ENCODE data around the gene ELK3.

ELK3 gene

DNA sequence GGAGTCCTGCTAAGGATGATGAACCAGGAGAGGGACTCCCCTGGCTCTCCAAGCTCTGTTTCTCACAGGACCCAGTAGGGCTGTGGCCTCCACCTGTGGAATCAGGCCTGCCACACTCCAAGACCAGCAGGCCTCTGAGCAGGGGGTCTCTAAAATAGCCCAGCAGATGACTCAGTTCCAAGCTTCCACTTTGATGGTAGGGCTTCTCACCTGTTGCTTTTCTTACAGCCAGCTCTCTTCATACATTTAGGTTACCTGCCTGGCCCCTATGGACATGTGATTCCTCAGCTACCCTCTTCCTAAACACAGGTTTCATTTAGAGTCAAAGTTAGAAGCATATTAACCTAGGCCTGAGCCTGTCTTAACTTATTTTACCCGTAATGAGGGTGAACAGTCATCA, 26.7 kb upstream of the ELK3 start:
- H3K27ac ChIP-seq = no peak overlapping the region
- no peaks in the 10 kb centered on the region for H3K9me3 ChIP-seq (ENCODE audit: severe bottlenecking)
- no peaks in the 10 kb centered on the region for H3K36me3 ChIP-seq
- TF ChIP-seq, protein P1, sequence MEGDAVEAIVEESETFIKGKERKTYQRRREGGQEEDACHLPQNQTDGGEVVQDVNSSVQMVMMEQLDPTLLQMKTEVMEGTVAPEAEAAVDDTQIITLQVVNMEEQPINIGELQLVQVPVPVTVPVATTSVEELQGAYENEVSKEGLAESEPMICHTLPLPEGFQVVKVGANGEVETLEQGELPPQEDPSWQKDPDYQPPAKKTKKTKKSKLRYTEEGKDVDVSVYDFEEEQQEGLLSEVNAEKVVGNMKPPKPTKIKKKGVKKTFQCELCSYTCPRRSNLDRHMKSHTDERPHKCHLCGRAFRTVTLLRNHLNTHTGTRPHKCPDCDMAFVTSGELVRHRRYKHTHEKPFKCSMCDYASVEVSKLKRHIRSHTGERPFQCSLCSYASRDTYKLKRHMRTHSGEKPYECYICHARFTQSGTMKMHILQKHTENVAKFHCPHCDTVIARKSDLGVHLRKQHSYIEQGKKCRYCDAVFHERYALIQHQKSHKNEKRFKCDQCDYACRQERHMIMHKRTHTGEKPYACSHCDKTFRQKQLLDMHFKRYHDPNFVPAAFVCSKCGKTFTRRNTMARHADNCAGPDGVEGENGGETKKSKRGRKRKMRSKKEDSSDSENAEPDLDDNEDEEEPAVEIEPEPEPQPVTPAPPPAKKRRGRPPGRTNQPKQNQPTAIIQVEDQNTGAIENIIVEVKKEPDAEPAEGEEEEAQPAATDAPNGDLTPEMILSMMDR (IDR thresholded peaks at IDR 0.05; ENCODE audit: low read depth, low read length) = no peak
- no peak overlapping the region for H3K4me3 ChIP-seq (ENCODE audit: low read depth, low read length)
- no peak for DNase-seq
- H3K27me3 ChIP-seq (ENCODE audit: insufficient read depth, low read depth, severe bottlenecking) = no peaks in the 10 kb centered on the region

DNA sequence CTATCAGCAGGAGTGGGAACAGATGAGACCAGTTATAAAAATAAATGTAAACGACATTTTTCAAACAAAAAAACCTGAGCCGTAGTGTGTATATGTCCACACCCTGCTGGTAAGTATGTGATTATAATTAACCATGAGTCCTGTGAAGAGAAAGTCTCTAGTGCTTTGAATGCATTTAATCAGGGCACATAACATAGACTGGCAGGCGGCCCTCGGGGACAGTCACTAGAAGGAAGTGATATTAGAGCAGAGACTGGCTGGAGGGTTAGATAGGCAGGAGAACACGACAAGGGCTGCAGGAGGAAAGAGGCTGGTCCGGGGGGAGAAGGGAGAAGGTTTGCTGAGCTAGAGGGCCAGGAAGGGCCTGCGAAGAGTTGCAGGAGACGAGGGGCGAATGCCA, 23.8 kb upstream of the ELK3 start:
- H3K36me3 ChIP-seq = no peaks in the 10 kb centered on the region
- no peaks in the 10 kb centered on the region for H3K9me3 ChIP-seq (ENCODE audit: severe bottlenecking)
- TF ChIP-seq, protein P1 (IDR thresholded peaks at IDR 0.05; ENCODE audit: low read depth, low read length) = no peak
- no peak overlapping the region for H3K4me3 ChIP-seq (ENCODE audit: low read depth, low read length)
- no peaks in the 10 kb centered on the region for H3K27me3 ChIP-seq (ENCODE audit: insufficient read depth, low read depth, severe bottlenecking)
- no peak for DNase-seq
- H3K27ac ChIP-seq = no peak overlapping the region

GRCh38 chr12:96170762-96171161, 23.4 kb upstream of the ELK3 start:
- Histone ChIP-seq H3K27me3 (ENCODE audit: insufficient read depth, low read depth, severe bottlenecking) (no peaks in the 10 kb centered on the region), H3K9me3 (ENCODE audit: severe bottlenecking) (no peaks in the 10 kb centered on the region), H3K4me3 (ENCODE audit: low read depth, low read length) (no peak overlapping the region), H3K27ac (no peak overlapping the region), H3K36me3 (no peaks in the 10 kb centered on the region)
- no peak for DNase-seq
- TF ChIP-seq, protein P1 (IDR thresholded peaks at IDR 0.05; ENCODE audit: low read depth, low read length) = no peak

- peaks cover 4% of the 10 kb centered on the region for H3K9me3 ChIP-seq (ENCODE audit: severe bottlenecking)
These were observed 22.3 kb upstream of the ELK3 start for GRCh38 chr12:96171905-96172304.

GRCh38 chr12:96172981-96173380, 21.2 kb upstream of the ELK3 start:
- H3K36me3 ChIP-seq = no peaks in the 10 kb centered on the region
- no peak for DNase-seq
- H3K9me3 ChIP-seq (ENCODE audit: severe bottlenecking) = peaks cover 4% of the 10 kb centered on the region
- H3K27me3 ChIP-seq (ENCODE audit: insufficient read depth, low read depth, severe bottlenecking) = no peaks in the 10 kb centered on the region
- H3K4me3 ChIP-seq (ENCODE audit: low read depth, low read length) = no peak overlapping the region
- TF ChIP-seq, protein P1 (IDR thresholded peaks at IDR 0.05; ENCODE audit: low read depth, low read length) = no peak
- no peak overlapping the region for H3K27ac ChIP-seq

More at GRCh38 chr12:96171905-96172304, 22.3 kb upstream of the ELK3 start:
- TF ChIP-seq, protein P1 (IDR thresholded peaks at IDR 0.05; ENCODE audit: low read depth, low read length) = no peak
- DNase-seq = no peak
- H3K27ac ChIP-seq = no peak overlapping the region
- H3K4me3 ChIP-seq (ENCODE audit: low read depth, low read length) = no peak overlapping the region
- no peaks in the 10 kb centered on the region for H3K27me3 ChIP-seq (ENCODE audit: insufficient read depth, low read depth, severe bottlenecking)
- no peaks in the 10 kb centered on the region for H3K36me3 ChIP-seq

DNA sequence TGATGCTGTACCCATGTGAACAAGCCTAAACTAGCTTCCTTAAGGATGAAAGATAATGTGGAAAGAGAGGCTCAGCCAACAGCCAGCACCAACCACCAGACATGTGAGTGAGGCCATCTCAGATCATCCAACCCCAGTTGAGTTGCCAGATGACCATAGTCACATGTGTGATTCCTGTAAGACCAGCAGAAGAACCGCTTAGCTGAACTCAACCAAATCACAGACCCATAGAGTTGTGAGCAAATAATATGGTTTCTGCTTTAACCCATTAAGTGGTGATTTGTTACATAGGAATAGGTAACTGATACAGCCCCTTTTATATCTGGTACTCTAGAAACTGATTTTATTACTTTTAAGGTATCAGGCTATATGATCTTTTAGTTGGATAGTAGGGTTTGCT, 17.6 kb upstream of the ELK3 start:
- Histone ChIP-seq H3K36me3 (no peaks in the 10 kb centered on the region), H3K9me3 (ENCODE audit: severe bottlenecking) (peaks cover 4% of the 10 kb centered on the region), H3K4me3 (ENCODE audit: low read depth, low read length) (no peak overlapping the region), H3K27ac (no peak overlapping the region), H3K27me3 (ENCODE audit: insufficient read depth, low read depth, severe bottlenecking) (no peaks in the 10 kb centered on the region)
- TF ChIP-seq, protein P1 (IDR thresholded peaks at IDR 0.05; ENCODE audit: low read depth, low read length) = no peak
- no peak for DNase-seq
